ENCODE results near the gene CALD1. TPM values are rescaled to one million over a fixed set of nuclear protein-coding genes. Genes with fewer than 3 reads are reported as not detected.

CALD1 gene
- polyA plus RNA-seq, 1 donor from 2014 or later: 8.0 TPM

- H3K27ac ChIP-seq (ENCODE audit: low read length): no peak overlapping the region
- H3K4me3 ChIP-seq (ENCODE audit: low read length): no peak overlapping the region
- H4K20me1 ChIP-seq (ENCODE audit: insufficient read depth): no peaks in the 10 kb centered on the region
- H3K36me3 ChIP-seq (ENCODE audit: insufficient read depth, low read length): no peaks in the 10 kb centered on the region
- TF ChIP-seq POLR2AphosphoS5 (IDR thresholded peaks at IDR 0.05) (no peak), EZH2 (IDR thresholded peaks at IDR 0.05; ENCODE audit: borderline replicate concordance, insufficient read depth, low read length, poor library complexity, severe bottlenecking) (no peak), RAD21 (conservative IDR thresholded peaks at IDR 0.05) (no peak), TAF1 (IDR thresholded peaks at IDR 0.05; ENCODE audit: low read depth) (no peak), EP300 (conservative IDR thresholded peaks at IDR 0.05; ENCODE audit: poor library complexity, severe bottlenecking) (no peak), REST (IDR thresholded peaks at IDR 0.05; ENCODE audit: borderline replicate concordance) (no peak), SMC3 (conservative IDR thresholded peaks at IDR 0.05; ENCODE audit: poor library complexity) (no peak), MXI1 (conservative IDR thresholded peaks at IDR 0.05; ENCODE audit: poor library complexity, severe bottlenecking) (no peak)
- TF ChIP-seq, protein P1, sequence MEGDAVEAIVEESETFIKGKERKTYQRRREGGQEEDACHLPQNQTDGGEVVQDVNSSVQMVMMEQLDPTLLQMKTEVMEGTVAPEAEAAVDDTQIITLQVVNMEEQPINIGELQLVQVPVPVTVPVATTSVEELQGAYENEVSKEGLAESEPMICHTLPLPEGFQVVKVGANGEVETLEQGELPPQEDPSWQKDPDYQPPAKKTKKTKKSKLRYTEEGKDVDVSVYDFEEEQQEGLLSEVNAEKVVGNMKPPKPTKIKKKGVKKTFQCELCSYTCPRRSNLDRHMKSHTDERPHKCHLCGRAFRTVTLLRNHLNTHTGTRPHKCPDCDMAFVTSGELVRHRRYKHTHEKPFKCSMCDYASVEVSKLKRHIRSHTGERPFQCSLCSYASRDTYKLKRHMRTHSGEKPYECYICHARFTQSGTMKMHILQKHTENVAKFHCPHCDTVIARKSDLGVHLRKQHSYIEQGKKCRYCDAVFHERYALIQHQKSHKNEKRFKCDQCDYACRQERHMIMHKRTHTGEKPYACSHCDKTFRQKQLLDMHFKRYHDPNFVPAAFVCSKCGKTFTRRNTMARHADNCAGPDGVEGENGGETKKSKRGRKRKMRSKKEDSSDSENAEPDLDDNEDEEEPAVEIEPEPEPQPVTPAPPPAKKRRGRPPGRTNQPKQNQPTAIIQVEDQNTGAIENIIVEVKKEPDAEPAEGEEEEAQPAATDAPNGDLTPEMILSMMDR (IDR thresholded peaks at IDR 0.05; ENCODE audit: poor library complexity, severe bottlenecking): no peak
- no peak overlapping the region for H3K4me2 ChIP-seq (ENCODE audit: low read length)
- no peaks in the 10 kb centered on the region for H3K27me3 ChIP-seq (ENCODE audit: insufficient read depth, low read depth, low read length)
- H3K9me3 ChIP-seq (ENCODE audit: low read length): no peaks in the 10 kb centered on the region
- no peak overlapping the region for H3K9ac ChIP-seq (ENCODE audit: low read length)
- no peaks in the 10 kb centered on the region for H3K79me2 ChIP-seq (replicated peaks; ENCODE audit: insufficient read depth, low read length)
- no peak overlapping the region for H2AFZ ChIP-seq (ENCODE audit: low read depth, low read length)
- H3K9me2 ChIP-seq (ENCODE audit: insufficient read depth, low read length): no peaks in the 10 kb centered on the region
- no peaks in the 10 kb centered on the region for H3F3A ChIP-seq (ENCODE audit: insufficient read depth, low read length, poor library complexity, severe bottlenecking)
These were observed 99.4 kb downstream of the CALD1 start for GRCh38 chr7:134878746-134879357.

DNA sequence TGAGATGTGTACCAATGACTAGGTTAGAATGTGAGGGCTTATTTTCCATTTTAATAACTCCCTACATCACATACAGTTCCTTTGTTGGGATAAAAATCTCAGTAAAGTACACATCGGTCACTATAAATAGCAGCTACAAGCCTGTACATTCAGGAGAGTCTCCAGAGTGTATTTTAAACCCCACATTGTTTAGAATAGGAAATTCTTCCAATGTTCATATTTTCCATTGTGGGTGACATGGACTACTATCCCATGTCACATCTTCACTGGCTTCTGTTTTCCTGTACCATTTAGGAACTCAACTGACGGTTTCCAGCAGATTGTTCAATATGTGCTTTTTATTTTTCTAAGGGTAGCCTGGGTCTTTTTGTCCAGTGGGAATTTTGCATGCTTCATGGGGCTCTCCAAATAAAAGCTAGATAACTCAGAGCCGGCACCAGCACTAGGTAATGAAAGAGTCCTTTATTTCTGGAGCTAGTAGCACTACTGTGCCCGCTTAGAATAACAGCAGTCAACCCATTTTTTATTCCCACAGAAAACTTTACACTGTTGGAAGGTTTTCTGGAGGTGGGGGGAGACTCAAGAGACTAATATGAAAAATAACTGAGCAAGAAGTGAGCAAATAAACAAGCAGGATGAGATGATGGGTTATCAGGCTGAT, 100.5 kb downstream of the CALD1 start:
- no peaks in the 10 kb centered on the region for H3K9me3 ChIP-seq (ENCODE audit: low read length)
- H3K9me2 ChIP-seq (ENCODE audit: insufficient read depth, low read length): no peaks in the 10 kb centered on the region
- no peak overlapping the region for H2AFZ ChIP-seq (ENCODE audit: low read depth, low read length)
- H3K79me2 ChIP-seq (replicated peaks; ENCODE audit: insufficient read depth, low read length): no peaks in the 10 kb centered on the region
- no peaks in the 10 kb centered on the region for H4K20me1 ChIP-seq (ENCODE audit: insufficient read depth)
- TF ChIP-seq TAF1 (IDR thresholded peaks at IDR 0.05; ENCODE audit: low read depth) (no peak), MXI1 (conservative IDR thresholded peaks at IDR 0.05; ENCODE audit: poor library complexity, severe bottlenecking) (no peak)
- H3K27me3 ChIP-seq (ENCODE audit: insufficient read depth, low read depth, low read length): no peaks in the 10 kb centered on the region
- H3F3A ChIP-seq (ENCODE audit: insufficient read depth, low read length, poor library complexity, severe bottlenecking): no peaks in the 10 kb centered on the region
- no peaks in the 10 kb centered on the region for H3K36me3 ChIP-seq (ENCODE audit: insufficient read depth, low read length)
- H3K9ac ChIP-seq (ENCODE audit: low read length): no peak overlapping the region
- H3K27ac ChIP-seq (ENCODE audit: low read length): no peak overlapping the region
- H3K4me2 ChIP-seq (ENCODE audit: low read length): no peak overlapping the region
- no peak overlapping the region for H3K4me3 ChIP-seq (ENCODE audit: low read length)
